Endometrium (tissue), 2 donors: ENCODE measurements around the gene WT1.
"Not testable (repeated sequence)": the region's sequence is repeated elsewhere in the genome, so short reads cannot be mapped to it uniquely, and the experiment has no call there.

Source experiments
- FAIRE-seq: peaks from 2 replicates; lab custom pipeline; 2012; peaks lifted over from hg19 to GRCh38; lab: Jason Lieb, UNC
- donor health status: control.
- donor health status: control.

WT1 gene

GRCh38 chr11:32435511-32435941, at the start of gene WT1:
Gene WT1 (minus strand): TSS chr11:32435539.
- peak; percentile 31 for FAIRE-seq

- FAIRE-seq, result no peak
Measured at GRCh38 chr11:32479291-32479690, 44.0 kb upstream of the WT1 start.

- FAIRE-seq, result no peak
Measured at GRCh38 chr11:32478277-32478731, 43.0 kb upstream of the WT1 start.

DNA sequence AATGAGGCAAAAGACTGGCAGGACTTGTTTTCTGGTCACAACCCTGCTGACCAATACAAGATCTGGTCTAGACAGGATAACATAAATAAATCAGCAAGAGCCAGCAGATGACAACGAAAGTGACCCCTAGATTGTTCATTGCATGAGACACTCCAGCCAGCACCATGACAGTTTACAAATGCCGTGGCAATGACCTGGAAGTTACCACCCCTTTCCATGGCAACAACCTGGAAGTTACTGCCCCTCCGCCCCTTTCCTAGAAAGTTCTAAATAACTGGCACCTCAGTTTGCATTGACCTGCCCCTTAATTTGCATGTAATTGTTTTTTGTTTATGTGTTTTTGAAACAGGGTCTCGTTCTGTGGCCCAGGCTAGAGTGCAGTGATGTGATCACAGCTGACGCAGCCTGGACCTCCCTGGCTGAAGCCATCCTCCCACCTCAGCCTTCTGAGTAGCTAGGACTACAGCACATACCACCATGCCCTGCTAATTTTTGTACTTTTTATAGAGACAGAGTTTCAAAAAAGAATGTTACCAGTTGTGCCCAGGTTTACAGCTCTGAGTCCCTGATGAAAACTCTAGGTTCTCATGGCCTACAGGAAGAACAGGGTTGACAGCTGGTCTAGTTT, 38.1 kb upstream of the WT1 start:
- FAIRE-seq, result no peak

DNA sequence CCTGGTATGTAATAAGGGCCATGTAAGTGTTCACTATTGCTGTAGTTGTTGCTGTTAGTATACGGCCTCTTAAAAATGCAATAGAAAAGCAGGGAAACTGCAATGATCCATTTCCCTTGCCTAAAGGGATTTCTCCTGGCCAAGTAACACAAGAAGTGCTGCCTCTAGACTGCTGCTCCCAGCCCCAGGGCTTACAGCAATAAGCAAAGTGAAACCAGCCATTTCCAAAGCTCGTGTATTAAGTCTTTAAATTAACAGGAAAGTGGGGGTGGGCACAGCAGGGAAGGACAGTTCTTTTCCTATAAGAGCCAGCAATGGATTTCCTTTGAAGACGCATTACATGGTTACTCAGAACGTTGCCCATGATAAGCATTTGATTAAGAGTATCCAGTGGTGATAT, 36.9 kb upstream of the WT1 start:
- FAIRE-seq, result no peak

DNA sequence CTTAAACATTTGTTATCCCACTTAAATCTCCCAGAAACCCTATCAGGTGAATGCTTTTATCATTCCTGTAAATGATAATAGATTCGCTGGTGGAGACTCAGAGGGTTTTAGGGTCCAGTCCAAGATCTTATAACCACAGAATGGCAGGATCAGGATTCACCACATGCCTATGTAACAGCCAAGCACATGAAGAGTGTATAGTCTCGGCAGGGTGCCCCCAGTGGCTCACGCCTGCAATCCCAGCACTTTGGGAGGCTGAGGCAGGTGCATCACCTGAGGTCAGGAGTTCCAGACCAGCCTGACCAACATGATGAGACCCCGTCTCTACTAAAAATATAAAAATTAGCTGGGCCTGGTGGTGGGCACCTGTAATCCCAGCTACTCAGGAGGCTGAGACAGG, 36.2 kb upstream of the WT1 start:
- not testable (repeated sequence) for FAIRE-seq

DNA sequence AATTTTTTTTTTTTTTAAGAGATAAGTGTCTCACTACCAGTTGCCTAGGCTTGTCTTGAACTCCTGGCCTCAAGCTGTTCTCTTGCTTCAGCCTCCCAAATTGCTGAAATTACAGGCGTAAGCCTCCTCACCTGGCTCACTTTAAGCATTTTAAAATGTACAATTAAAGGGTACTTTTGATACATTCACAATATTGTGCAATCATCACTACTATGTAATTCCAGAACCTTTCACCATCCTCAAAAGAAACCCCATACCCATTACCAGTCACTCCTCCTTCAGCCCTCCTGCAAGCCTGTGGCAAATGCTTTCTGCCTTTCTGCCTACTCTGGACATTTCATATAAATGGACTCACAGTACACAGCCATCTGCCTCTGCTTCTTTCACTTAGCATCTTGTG, 34.5 kb upstream of the WT1 start:
- no peak for FAIRE-seq

- no peak for FAIRE-seq
Measured at GRCh38 chr11:32466279-32466915, 31.1 kb upstream of the WT1 start.

GRCh38 chr11:32464078-32464477, 28.7 kb upstream of the WT1 start:
- no peak for FAIRE-seq

GRCh38 chr11:32462011-32462690, 26.8 kb upstream of the WT1 start:
- no peak for FAIRE-seq

DNA sequence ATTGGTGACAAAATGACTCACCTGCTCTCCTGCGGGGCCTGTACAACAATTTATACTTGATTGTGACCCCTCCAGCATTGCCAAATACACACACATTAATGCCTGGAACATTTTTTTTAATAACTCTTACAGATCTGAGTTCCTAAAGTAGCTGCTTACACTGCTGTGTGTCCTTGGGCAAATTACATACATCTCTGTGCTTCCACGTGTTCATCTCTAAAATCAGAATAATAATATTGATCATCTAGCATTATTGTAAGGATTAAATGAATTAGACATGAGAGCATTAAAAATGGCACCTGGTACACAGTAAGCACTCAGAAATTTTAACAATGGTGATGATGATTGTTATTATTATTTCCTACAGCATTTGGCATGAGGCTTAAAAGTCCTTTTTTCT, 21.5 kb upstream of the WT1 start:
- no peak for FAIRE-seq

- no peak for FAIRE-seq
Measured at GRCh38 chr11:32454993-32455392, 19.7 kb upstream of the WT1 start.

- no peak for FAIRE-seq
Measured at GRCh38 chr11:32451808-32452207, 16.5 kb upstream of the WT1 start.

DNA sequence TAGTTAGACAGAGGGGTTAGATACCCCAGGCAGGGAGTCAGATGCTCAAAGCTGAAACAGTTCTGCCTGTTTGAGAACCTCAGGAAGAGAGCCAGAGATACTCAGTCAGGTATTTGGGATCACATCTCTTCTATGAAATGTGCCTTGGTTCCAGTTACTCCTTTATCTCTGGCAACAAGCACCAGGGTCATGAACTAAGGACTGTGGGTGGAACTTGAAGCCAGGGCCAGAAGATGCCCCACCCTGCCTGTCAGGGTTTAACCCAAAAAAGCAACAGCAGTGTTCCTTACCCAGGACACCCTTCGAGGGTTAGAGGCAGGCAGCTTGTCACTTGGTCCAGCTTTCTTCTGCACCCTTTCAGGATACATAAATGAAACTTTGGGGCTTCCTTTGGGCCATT, 15.0 kb upstream of the WT1 start:
- FAIRE-seq, result no peak

- no peak for FAIRE-seq
Measured at GRCh38 chr11:32448232-32448631, 12.9 kb upstream of the WT1 start.

DNA sequence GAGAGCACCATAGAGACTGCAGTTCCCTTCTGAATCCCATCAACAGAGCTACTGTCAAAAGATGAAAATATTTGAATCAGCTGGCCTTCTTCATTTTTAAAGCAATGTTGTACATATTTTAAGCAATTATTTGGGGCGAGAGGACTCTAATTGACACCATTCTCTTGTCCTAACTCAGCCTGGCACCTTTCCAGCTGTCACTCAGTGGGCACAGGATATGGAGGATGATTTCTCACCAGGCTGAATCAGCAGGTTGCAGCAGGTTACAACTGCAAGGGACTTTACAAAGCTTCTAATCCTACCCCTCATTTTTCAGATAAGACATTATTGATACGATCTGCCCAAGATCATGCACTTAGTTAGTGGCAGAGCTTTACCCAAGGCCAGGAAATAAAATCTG, 11.9 kb upstream of the WT1 start:
- no peak for FAIRE-seq

DNA sequence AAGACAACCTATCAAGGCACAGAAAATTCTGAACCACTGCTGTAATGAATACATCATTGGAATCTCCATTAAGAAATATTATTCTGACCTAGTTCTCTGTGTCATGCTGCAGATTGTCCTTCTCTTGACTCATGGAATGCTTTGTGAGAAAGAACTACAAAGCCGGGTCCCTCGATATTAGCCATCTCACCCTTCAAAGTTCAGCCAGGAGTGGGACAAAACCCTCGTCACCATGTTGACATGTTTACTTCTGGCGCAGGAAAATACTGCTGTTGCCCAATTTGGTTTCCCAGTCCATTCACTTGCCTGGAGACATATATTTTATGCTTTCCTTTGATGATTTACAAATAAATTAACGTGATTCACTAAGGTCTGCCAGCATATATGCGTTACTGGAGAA, 10.9 kb upstream of the WT1 start:
- FAIRE-seq, result no peak

DNA sequence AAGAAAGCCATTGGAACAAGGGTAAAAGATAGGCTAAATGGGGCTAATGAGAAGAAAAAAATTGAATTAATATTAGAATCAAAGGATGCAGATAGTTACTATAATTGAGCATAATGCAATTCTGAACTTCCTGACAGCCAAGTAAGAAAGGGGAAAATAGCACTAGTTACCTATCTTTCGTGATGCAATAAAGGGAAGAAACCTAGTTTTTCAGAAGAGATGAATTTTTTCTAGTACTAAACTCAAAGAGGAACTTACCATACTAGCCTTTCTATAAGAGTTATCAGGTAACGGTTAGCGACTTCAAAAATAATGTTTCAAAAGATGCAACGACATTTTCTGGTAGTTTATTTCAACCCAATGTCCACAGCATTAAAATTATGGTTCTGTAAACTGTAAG, 8.8 kb upstream of the WT1 start:
- no peak for FAIRE-seq

DNA sequence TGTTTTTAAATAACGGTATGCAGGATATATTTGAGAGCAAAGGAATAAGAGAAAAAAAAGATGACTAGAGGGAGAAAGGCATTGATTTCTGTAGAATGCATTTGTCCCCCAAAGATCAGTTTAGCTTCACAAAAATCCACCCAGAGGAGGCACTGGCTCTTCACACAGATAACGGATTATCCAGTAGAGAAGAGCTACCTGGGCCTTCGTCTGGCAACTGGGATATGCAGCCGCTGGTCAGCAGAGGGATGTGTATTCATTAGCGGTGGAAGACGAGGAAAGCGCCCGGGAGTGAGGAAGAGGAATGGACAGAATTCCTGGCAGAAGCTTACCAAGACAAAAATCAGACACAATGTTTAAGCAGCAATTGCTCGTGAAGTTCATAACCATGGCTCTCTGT, 5.6 kb upstream of the WT1 start:
- FAIRE-seq, result no peak

DNA sequence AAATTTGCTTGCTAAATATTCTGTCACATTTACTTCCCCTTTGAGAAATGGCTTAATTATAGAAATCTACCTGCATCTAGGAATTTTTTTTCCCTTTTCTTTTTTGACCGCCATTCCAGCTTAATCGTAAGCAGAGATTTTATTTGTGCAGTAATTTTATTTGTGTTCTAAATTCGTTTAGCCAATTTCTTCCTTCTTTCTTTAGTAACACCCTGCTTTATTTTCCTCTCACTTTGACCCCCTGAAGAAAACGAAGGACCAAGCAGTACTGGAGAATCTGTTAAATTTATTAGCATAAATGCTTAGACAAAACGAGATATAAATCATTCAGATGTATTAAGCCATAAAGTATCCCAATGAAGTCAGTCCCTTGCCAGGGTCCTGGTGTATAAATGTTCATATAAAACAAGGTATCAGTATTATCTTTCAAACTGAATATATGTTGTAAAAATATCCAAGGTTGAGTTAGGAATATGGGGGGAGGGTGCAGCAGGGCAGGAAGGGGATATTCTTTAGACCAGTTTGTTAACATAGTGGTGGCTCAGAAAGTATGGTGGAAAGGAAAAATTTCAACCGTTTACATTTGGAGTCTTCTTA, 5.1 kb upstream of the WT1 start:
- peak; percentile 66 for FAIRE-seq

- FAIRE-seq, result peak; percentile 48
Measured at GRCh38 chr11:32439501-32440210, 4.3 kb upstream of the WT1 start.

DNA sequence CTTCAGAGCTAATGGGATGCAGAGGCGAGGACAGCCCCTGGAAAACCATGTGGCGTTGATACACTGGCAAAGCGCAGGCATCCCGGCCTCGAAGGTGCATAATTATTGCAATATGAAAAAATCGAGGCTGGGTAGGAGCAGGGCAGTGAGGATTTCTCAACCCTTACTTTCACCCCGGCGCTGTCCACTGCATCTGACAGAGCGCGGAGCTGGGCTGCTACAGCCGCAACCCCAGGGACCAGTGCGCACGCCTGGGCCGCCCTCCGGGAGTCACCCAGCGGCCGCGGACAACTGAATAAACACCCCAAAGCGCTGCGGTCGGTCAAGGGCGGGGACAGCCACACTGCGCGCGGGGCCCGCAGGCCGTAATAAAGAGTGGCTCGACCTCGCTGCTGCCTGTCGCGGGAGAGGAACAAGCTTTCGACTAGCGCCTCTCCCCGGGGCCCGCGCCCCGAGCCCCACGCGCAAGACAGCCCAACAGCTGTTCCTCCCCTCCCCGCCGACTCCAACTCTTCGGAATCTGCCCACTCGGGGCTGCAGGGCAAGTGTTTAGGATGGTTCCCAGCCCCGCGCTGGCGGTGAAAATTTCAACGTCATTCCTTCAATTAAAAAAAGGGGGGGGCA, 3.6 kb upstream of the WT1 start:
- FAIRE-seq, result no peak
